HCEC 1CT (cell line): Measurements from ENCODE around the gene PLXNA4.
A peak's percentile ranks its signal among the peaks of the same experiment; 100 is the strongest.
"Not testable (repeated sequence)": the region's sequence is repeated elsewhere in the genome, so short reads cannot be mapped to it uniquely, and the experiment has no call there.

ENCODE experiments used
- DNase-seq: peaks from one replicate; pipeline ENCODE4 v3.0.0-alpha.2; 2017

The PLXNA4 gene

DNA sequence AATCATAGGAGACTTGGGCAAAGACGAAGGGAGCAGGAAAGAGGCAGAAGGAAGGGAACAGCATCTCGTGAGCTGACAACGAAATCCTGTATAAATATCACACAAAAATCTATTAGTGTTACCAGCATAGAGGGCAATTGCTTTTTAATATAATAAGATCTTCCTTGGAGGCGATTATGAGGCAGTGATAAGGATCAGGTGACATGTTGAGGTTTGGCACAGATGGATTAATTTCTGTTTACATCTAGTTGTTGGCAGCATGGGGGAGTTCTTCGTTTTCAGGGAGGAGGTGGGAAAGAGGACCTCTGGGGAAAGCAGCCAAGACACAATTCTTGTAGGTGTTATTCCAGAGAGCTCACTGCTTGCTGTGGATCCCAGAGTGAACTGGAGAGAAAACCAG, 163.8 kb downstream of the PLXNA4 start:
- DNase-seq: no peak

DNA sequence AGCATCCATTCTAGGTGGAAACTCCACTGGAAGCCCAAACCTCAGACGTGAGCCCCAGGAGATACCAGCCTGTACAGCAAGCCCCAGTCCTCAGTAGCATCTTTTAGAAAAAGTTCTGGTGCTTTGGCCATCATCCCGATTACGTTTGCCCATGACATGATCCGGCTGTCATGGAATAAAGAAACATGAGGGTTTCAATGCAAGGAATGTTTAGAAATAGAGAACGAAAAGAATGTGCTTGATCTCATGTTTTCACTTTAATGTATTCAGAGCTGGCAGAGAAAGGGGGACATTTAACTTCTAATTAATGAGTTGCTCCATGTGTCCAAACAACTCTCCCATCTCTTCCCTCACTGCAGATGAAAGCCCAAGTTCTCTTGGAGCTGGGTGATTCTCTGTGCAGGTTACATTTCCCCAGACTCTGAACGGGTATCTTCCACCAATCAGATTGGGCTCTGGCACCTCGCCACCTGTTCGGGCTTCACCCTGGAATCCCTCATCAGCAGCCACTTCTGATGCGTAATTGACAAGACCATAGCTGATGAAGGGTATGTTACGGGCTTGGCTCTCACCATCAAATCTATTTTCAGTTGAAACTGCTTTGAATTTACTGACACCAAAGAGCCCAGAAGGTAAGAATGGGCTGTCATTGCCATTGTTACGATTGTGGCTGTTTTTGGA, 165.3 kb downstream of the PLXNA4 start:
- no peak for DNase-seq

DNA sequence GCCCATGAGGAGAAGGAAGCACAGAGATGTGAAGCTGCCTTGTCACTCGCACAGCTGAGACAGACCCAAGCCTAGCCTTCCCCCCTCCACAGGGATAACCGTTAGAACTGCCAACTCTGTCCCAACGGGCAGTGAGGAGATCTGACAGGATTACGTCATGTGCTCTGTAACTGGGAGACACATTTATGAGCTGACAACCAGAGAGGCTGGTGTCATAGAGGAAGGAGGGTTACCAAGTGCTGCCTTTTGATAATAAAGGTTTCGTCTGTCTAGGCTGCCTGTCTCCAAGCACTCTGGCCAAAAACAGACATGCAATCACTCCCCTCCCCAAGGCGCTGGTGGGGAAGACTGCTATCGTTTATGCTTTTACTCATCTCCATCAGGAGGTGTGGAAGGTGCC, 165.9 kb downstream of the PLXNA4 start:
- no peak for DNase-seq

DNA sequence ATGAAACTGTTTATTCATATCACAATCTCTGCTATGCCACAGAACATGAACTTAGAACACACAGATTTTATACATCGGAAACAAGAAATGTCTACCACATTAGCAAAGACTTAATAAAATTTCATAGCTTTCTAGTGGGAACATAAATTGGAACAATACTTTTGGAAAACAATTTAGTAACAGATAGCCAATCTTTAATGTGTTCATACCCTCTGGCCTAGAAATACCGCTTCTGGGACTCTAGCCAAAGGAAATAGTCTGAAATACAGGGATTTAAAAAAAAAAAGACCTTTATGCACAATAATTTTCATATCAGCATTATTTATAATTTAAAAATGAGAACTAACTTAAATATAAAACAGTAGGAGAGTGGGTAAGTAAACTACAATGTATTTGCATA, 168.5 kb downstream of the PLXNA4 start:
- no peak for DNase-seq

DNA sequence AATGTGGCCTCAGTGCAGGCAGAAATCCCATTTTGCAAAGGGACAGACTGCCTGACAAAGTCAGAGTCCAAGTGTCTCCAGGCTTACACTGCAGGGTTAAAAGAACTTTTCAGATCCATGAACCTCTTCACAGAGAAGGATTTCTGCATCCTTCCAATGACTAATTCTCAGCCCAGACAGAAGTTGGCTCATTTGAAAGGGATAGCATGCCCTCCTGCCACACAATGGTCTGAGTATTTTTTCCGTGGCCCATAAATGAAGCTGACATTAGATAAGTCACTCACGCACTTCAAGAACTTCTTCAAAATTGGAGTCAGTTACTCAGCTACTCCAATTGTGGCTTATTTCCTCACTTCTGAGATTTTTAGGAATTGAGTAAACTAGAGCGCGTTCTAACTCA, 170.2 kb downstream of the PLXNA4 start:
- no peak for DNase-seq

DNA sequence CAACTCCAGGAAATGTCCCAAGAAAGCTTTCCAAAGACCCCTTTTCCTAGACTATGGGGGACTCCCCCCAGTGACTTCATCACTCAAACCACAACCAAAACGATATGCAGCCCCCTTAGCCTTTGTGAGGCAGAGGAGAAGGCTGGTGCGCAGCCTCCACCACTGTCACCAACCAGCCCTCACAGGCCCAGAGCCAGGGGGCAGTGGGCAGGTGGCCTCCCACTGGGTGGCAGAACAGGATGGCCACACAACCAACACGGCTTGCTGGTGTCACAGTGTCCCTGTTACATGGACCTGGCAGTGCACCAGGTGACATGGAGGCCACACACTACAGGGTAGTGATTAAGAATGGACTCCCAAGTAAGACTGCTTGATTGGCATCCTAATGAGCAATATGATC, 172.0 kb downstream of the PLXNA4 start:
- DNase-seq: no peak

DNA sequence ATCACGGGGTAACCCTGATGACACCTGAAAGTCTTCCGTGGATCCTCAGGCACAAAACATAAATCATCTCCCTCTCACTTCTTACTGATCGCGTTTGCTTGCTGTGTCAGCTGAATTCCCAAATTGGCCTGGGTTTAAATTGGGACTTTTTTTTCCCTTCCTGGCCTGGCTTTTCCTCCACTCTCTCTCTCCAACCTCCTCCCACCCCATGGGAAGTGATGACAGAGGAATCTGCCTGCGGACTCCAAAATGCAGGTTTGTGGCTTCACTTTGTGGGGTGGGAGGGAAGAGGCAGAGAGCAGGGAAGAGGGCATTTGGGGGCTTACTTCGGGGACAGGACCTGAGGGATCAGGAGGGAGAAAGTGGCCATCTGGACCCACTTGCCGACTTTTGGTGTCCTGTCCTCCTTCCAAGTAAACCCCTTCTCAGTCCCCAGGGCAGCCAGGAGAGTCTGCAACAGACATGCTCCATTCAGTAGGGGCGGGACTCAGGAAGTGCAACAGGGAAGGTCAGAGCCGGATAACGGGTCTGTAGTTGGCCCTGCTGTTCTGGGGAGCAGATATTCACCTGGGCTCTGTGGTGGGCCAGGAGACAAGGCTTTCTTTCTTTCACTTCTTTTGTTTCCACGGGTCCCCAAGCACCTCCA, 172.7 kb downstream of the PLXNA4 start:
- no peak for DNase-seq

DNA sequence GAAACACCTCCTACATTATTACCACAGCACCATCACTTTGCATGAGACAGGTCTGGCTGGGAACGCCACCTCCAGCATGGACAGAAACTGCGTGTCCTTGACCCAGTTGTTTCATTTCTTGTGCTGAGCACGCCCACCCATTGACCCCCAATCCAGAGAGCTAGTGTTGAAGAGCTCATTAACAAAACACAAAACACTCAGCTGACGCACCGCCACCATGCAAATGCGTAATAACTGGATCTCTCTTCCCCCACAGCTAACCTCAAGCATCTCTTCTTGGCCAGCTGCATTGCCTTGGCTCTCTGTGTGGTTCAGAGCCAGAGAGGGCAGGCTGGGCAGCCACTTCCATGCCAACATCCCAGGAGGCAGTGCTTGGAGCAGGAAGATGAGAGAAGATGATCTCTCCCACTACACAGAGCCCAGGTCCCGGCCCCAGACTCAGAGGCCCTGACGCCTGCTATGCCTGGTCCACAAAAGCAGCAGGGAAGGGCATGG, 173.5 kb downstream of the PLXNA4 start:
- no peak for DNase-seq

DNA sequence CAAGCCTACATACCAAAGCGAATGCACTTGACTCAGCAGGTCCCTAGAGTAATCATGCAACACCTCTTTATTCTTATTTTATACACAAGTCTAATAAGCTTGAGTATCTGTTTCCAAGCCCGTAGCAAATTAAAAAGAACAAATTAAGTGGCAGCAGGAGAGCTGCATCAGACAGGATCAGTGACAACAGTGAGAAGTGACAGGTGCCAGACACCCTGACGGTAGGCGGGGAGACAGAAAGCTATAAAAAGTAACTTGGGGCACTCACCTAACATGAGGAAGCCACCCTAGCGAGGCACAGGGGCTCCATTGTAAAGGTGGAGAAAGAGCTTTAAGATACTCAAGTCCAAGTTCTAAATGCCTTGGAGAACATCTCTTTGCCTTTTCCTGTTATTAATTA, 174.2 kb downstream of the PLXNA4 start:
- DNase-seq: no peak

DNA sequence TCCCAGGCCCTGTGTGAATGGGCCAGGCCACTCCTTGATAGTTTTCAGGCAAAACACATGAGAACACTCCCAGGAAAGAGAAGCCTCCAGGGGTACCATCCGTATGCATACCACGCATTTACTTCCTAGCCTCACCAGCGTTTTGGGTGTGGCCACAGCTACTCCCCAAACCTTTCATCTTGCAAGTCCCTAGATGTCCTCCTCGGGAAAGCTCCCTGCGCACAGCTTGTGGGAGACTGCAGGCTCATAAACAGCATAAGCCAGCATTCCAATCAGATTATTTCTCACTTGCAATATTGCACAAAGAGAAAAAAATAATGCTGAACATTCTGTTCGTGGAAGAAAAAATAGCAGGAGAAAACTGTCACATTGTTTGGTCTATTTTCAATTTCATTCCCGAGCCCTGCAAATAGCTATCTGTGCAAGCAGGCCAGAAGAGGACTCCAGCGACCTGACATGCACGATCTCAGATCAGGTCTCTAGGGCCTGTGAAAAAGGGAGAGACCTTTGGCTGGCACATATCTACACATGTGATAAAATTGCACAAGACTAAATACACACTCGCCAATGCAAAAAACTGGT, 175.6 kb downstream of the PLXNA4 start:
- no peak for DNase-seq

DNA sequence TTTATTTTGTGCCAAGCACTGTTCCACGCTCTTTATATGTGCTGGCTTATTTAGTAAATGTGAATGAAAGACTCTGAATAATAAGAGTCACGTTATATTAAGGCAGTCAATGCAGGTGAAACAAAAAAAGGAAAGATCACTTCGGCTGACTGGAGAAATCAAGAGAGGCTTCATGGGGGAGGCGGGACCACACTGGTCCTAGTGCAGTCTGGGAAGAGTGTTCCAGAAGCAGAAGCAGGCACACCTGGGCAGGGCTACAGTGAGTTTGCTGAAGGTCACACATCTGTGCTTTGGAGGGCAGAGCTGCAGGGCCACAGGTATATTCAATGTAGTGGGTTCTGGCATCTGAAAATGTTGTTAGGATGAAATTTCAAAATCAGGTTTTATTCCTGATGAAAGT, 176.9 kb downstream of the PLXNA4 start:
- DNase-seq: no peak

DNA sequence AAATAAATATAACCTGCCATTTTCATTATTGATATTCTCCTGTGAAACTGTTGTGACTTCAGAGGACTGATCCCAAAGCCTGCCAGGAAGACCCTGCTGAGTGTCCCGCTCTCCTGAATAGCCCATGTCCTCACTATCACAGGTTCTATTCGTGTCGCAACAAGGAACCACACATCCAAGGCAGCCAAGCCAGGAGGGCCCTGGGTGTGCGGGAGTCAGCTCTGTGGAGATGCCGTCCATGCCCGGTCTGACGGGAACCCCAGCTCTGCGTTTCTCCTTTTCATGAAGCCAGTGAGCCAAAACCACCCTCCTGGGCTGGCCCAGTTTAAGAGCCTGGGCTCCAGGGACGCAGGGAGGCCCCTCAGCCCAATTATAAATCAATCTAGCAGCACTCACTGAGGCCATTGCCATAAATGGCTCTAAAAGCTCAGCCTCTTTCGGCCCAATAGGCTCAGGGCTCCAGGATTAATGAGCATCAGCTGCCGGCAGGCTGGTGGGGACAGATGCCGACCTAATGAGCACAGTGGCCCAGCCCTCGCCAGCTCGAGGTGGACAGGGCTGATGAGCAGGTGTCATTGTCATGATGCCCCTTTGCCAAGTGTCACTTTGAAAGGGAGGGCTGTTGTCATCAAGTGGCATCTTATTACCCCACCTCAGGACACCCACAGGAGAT, 177.9 kb downstream of the PLXNA4 start:
- DNase-seq: no peak

DNA sequence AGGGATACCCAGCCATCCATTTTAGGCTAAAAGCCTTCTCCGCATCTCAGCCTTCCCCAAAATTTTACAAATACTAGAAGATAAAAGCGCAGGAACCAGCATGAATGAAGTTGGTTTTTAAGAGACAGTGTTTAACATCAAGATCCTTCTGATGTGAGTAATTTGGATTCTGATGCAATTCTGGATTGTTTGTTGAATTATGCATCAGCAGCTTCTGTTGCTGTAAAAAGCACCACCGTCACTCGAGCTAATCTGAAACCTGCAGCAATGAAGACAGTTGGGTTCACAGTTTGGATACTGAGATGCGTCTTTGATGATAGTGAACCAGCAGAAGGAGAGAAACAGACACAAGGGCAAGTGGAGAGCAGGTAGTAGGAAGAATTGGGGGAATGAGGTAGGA, 179.2 kb downstream of the PLXNA4 start:
- DNase-seq: no peak

DNA sequence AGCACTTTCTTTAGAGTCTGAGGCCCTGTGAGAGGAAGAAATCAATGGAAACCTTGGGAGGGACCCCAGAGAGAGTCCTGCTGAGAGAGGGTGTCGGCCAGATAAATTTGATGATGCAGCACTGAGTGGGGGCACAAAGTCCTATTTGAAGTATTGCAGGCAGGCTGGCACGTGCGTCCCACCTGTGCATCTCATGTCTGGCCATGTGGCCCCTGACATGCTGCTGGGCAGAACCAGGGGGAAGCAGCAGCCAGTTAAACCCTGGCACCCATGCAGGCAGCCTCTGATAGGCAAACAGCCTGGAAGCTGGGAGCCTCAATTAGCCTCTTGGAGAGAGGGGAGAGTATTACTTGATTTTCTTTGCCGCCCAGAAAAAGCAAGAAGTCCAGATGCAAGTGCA, 180.9 kb downstream of the PLXNA4 start:
- no peak for DNase-seq

DNA sequence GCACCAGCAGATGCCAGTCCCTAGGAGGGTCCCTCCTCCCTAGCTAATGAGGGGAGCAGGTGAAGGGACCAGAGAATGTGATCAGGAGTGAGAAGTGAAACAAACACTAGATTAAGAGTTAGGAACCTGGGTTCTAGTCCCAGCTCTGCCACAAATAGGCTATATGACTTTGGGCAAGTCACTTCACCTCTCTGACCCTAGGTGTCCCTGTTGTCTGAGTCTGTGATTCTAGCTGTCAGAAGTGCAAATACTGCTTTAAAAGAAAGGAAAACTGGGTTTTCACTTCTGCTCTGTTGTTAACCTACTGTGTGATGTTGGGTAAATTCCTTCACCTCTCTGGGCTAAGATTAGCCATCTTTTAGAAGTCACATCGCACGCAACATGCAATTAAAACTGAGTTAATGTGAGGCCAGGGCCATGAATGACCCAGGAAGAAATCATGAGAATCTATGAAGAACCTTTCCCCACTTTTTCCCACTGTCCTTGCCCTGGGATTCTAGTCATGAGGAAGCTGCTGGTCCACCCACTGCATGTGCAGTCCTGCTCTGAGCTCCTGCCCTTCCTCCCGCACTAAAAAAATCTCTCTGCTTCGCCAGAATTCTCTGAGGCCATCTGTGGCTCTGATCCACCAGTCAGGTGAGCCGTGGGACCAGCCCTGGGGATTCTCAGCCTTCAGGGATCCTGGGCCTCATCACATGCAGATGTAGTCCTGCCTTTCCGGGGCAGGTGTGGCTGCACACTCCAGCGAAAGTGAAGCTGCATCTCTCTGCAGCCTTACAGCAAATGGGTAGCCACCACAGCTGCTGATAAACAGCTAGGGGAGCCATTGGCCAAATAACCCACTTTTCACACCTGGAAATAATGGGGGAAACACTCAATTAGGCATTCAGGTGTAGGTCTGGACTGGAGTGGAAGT, 181.7 kb downstream of the PLXNA4 start:
- no peak for DNase-seq

DNA sequence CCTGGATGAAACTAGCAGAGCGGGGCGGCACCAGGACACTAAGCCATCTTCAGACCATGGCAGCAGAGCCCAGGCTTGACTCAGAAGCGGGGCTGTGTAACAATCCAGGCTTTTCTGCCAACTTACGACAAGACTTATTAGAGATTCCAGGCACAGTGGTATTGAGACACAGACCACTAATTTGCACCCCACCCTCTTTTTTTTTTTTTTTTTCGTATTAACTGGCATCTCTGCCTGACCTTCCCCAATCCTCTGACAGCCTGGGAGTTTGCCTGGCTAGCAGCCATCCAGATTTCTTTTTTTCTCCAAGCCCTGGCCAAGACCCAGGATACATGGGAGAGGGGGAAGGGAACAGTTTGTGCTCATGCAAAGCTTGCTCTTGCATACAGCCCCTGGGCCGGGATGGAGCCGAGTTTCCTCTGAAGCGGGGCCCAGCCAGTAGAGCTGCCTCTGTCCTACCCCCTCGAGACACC, 182.4 kb downstream of the PLXNA4 start:
- no peak for DNase-seq

DNA sequence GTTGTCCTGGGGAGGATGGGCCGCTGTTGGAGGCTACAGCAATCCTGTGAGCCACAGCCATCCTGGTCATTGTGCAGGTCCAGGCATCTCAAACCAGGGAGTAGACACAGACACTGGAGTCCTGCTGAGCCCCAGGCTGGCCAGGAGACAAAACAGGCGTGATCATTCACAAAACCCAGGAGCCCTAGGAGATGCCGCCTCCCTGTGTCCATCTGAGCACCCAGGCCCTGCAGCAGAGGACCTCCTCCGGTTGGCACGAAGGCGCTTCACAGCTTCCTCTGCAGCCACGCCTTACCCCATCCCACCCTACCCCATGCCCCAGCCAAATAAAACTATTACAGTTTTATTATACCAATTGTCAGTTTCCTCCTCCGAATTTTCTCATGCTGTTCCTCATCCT, 183.6 kb downstream of the PLXNA4 start:
- no peak for DNase-seq

DNA sequence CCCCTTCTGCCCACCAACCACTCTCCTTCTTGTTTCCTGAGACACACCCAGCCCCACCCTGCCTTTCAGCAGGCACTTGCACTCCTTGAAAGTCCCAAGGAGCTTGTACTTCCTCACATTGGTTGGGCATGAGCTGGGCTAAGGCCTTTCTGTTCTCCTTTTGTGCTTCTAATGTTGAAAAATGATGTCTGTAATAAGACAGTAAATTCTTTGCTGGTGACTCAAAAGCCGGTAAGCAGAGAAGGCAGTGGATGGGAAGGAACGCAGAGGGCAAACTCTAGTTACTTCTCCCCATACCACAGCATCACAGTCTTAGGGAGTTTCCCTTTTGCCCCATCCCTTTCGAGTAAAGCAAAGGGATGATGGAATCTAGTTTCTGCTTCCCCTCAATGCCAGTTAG, 185.6 kb downstream of the PLXNA4 start:
- DNase-seq: peak; percentile 7

DNA sequence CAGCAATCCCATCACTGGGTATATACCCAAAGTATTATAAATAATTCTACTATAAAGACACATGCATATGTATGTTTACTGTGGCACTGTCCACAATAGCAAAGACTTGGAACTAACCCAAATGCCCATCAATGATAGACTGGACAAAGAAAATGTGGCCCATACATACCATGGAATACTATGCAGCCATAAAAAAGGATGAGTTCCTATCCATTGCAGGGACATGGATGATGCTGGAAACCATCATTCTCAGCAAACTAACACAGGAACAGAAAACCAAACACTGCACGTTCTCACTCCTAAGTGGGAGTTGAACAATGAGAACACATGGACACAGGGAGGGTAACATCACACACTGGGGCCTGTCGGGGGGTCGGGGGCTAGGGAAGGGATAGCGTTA, 186.2 kb downstream of the PLXNA4 start:
- DNase-seq: not testable (repeated sequence)

DNA sequence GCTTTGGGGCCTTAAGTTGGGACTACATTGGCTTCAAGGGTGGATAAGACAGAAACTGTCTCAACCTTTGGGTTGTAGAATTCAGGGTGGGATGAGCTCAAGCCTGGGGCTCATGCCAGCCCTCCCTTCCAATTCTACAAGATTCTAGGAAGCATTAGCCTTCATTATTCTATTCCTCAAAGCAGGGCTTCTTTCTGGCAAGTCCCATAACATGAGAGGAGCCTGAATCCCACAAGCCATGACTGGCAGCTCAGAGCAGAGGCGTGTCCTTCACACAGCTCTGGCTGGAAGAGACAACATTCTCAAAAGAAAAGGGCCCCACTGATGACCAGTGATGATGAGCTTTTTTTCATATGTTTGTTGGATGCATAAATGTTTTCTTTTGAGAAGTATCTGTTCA, 187.6 kb downstream of the PLXNA4 start:
- DNase-seq: no peak

DNA sequence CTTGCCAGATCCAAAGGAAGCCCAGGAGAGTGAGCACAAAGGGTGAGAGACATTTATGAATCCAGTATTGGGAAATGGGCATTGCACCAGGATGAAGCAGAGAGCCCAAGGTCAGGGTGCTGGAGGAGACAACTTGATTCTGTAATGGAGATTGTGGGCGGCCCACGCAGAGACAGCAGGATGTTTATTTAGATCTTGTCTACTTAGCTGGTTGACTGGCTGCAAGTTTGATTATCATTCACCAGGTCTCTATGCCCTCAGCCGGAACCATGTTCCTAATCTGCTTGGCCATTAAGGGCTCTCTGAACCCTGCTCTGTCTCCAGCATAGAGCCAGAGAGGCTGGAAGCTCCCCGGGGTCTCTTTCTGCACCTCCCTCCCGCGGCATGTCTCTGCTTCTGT, 188.7 kb downstream of the PLXNA4 start:
- no peak for DNase-seq

DNA sequence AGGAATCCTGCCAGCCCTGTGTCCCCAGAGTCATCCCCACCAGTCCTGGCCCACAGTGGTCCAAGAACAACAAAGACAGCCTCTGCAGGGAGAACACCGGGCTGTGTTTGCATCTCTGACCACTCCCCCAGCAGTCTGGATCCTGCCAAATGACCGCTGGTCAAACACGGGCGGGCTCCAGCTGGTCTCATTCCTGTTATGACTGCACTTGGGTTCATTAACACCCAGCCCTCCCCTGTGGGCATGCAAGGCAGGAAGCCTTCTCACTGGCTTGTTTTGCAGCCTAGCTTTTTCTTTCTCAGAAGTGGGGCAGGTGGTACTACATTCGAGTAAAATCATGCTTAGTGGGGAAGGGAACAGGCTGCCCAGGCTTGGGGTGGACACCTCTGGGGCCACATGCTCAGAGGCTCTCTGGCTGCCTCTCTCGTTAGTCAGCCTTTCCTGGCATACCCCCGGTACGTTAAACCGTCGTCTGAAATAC, 190.0 kb downstream of the PLXNA4 start:
- DNase-seq: no peak

DNA sequence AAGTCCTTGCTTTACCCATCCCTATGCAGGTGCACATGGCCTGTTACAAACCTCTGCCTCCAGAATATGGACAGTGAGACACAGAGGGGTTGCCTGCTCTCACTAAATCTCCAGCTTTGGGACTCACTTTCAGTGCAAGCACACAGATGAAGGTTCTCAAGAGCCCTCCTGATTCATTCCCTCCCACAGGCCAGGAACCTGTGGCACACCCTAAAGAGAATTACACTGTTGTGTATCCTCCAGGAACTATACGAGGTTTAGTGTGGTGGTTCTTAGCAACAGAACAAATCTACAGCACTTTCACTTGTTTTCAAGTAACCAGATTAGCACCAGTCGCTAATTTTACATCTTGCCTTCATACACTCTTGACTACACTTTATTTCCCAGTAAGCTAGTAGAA, 192.3 kb downstream of the PLXNA4 start:
- DNase-seq: no peak
